HEK293 (cell line): Measurements from ENCODE around the gene BHLHE41.

Experiments
- CTCF ChIA-PET: fragments of 350-600 bp; formaldehyde crosslinking; extraction: SDS; loops from one replicate; lab custom pipeline; 2021; ENCODE audit warnings: antibody characterized with exemption; lab: Yijun Ruan, JAX
- POLR2A ChIA-PET: fragments of 300-600 bp; formaldehyde crosslinking; extraction: SDS; loops from one replicate; lab custom pipeline; 2020; ENCODE audit warnings: antibody characterized with exemption, inconsistent platforms; lab: Yijun Ruan, JAX
- H3K27ac ChIP-seq: fragments of 200-500 bp; sonication (Bioruptor generic); 2 replicates; pipeline ENCODE4 v1.5.1; 2014; ENCODE audit warnings: low read depth, low read length, control low read depth, inconsistent platforms; ENCODE audit errors: extremely low read depth
- H3K36me3 ChIP-seq, 2 experiments: fragments of 200-500 bp in 1 of 2; sonication (Bioruptor generic) in 1 of 2; 1 replicate in 1 of 2; 2 replicates in 1 of 2; pipeline ENCODE4 v1.5.1; 2014 to 2017; ENCODE audit warnings: inconsistent platforms in 2 of 2, low read length in 2 of 2; ENCODE audit not compliant: control insufficient read depth in 2 of 2, insufficient read depth in 1 of 2
- H3K4me1 ChIP-seq: fragments of 200-500 bp; sonication (Bioruptor generic); 2 replicates; pipeline ENCODE4 v1.5.1; 2014; ENCODE audit warnings: mild to moderate bottlenecking, low read length, inconsistent platforms; ENCODE audit not compliant: control insufficient read depth, insufficient read depth
- H3K4me3 ChIP-seq: 2 replicates; pipeline ENCODE4 v1.5.1; 2011; ENCODE audit warnings: low read depth, mild to moderate bottlenecking, control low read depth, low read length, moderate library complexity
- H3K9me3 ChIP-seq: fragments of 200-500 bp; sonication (Bioruptor generic); 2 replicates; pipeline ENCODE4 v1.5.1; 2014; ENCODE audit warnings: low read depth, low read length, inconsistent platforms; ENCODE audit not compliant: control insufficient read depth, insufficient read depth
- GLIS2 ChIP-seq: fragments of 450-650 bp; formaldehyde crosslinking; IDR thresholded peaks from 2 replicates; pipeline ENCODE4 v1.5.1; 2016; ENCODE audit warnings: missing biosample characterization, missing genetic modification characterization
- HIC1 ChIP-seq: fragments of 450-650 bp; formaldehyde crosslinking; IDR thresholded peaks from 2 replicates; pipeline ENCODE4 v1.5.1; 2016; ENCODE audit warnings: missing biosample characterization, missing genetic modification characterization
- IKZF3 ChIP-seq: fragments of 450-650 bp; IDR thresholded peaks from 2 replicates; pipeline ENCODE4 v1.5.0; 2018; ENCODE audit warnings: missing biosample characterization, mild to moderate bottlenecking, missing genetic modification characterization, moderate library complexity
- SALL2 ChIP-seq: fragments of 450-650 bp; formaldehyde crosslinking; IDR thresholded peaks from 2 replicates; pipeline ENCODE4 v1.5.0; 2017; ENCODE audit warnings: missing biosample characterization, mild to moderate bottlenecking, missing genetic modification characterization, borderline replicate concordance
- SP2 ChIP-seq: fragments of 450-650 bp; formaldehyde crosslinking; IDR thresholded peaks from 2 replicates; pipeline ENCODE4 v1.5.1; 2016; ENCODE audit warnings: missing biosample characterization, missing genetic modification characterization
- ZBTB11 ChIP-seq: fragments of 450-650 bp; formaldehyde crosslinking; conservative IDR thresholded peaks from 2 replicates; pipeline ENCODE4 v1.5.1; 2016; ENCODE audit warnings: low read depth, missing biosample characterization, missing genetic modification characterization
- ZBTB20 ChIP-seq: fragments of 450-650 bp; formaldehyde crosslinking; IDR thresholded peaks from 2 replicates; pipeline ENCODE4 v1.5.1; 2016; ENCODE audit warnings: missing biosample characterization, missing genetic modification characterization
- ZBTB44 ChIP-seq: fragments of 450-650 bp; IDR thresholded peaks from 2 replicates; pipeline ENCODE4 v1.5.1; 2018; ENCODE audit warnings: missing biosample characterization, mild to moderate bottlenecking, missing genetic modification characterization
- ZFHX2 ChIP-seq: fragments of 450-650 bp; formaldehyde crosslinking; conservative IDR thresholded peaks from 2 replicates; pipeline ENCODE4 v1.5.1; 2016; ENCODE audit warnings: missing biosample characterization, missing genetic modification characterization
- ZNF138 ChIP-seq: fragments of 450-650 bp; formaldehyde crosslinking; IDR thresholded peaks from 2 replicates; pipeline ENCODE4 v1.5.1; 2016; ENCODE audit warnings: missing biosample characterization, missing genetic modification characterization, borderline replicate concordance
- ZNF148 ChIP-seq: fragments of 450-650 bp; formaldehyde crosslinking; IDR thresholded peaks from 2 replicates; pipeline ENCODE4 v1.5.0; 2017; ENCODE audit warnings: missing biosample characterization, missing genetic modification characterization, borderline replicate concordance
- ZNF26 ChIP-seq: fragments of 450-650 bp; formaldehyde crosslinking; IDR thresholded peaks from 2 replicates; pipeline ENCODE4 v1.5.1; 2016; ENCODE audit warnings: missing biosample characterization, missing genetic modification characterization
- ZNF266 ChIP-seq: fragments of 450-650 bp; formaldehyde crosslinking; IDR thresholded peaks from 2 replicates; pipeline ENCODE4 v1.5.1; 2016; ENCODE audit warnings: missing biosample characterization, missing genetic modification characterization, low read depth
- ZNF335 ChIP-seq: fragments of 450-650 bp; formaldehyde crosslinking; conservative IDR thresholded peaks from 2 replicates; pipeline ENCODE4 v1.5.1; 2016; ENCODE audit warnings: missing biosample characterization, missing genetic modification characterization
- ZNF555 ChIP-seq: fragments of 450-650 bp; formaldehyde crosslinking; conservative IDR thresholded peaks from 2 replicates; pipeline ENCODE4 v1.5.1; 2017; ENCODE audit warnings: missing biosample characterization, mild to moderate bottlenecking, missing genetic modification characterization, inconsistent platforms
- ZNF580 ChIP-seq: fragments of 450-650 bp; formaldehyde crosslinking; IDR thresholded peaks from 2 replicates; pipeline ENCODE4 v1.5.1; 2016; ENCODE audit warnings: missing biosample characterization, missing genetic modification characterization
- ZNF600 ChIP-seq: fragments of 450-650 bp; formaldehyde crosslinking; IDR thresholded peaks from 2 replicates; pipeline ENCODE4 v1.5.1; 2016; ENCODE audit warnings: missing biosample characterization, missing genetic modification characterization
- ZNF621 ChIP-seq: fragments of 450-650 bp; formaldehyde crosslinking; IDR thresholded peaks from 2 replicates; pipeline ENCODE4 v1.5.1; 2017; ENCODE audit warnings: missing biosample characterization, missing genetic modification characterization
- ZNF768 ChIP-seq: fragments of 450-650 bp; formaldehyde crosslinking; IDR thresholded peaks from 2 replicates; pipeline ENCODE4 v1.5.1; 2018; ENCODE audit warnings: missing biosample characterization, mild to moderate bottlenecking, missing genetic modification characterization
- ZNF830 ChIP-seq: fragments of 450-650 bp; IDR thresholded peaks from 2 replicates; pipeline ENCODE4 v1.5.0; 2018; ENCODE audit warnings: missing biosample characterization, missing genetic modification characterization, low read depth, mild to moderate bottlenecking, moderate library complexity

The BHLHE41 gene

GRCh38 chr12:26122061-26122680 is 2.7 kb downstream of the BHLHE41 start:
- H3K4me3 ChIP-seq, result peak overlapping the region; percentile 63
- peaks cover 11% of the 10 kb centered on the region; the same call in 1 of the 2 replicates for H3K4me1 ChIP-seq
- POLR2A ChIA-PET, result interaction anchor here (2.2 kb wide), 1 partner anchor 8 kb away, joined by 8 read pairs; no protein-coding TSS in a partner anchor
- TF ChIP-seq SP2 (tag by site-specific recombination), result 0 out of 2 replicates have a peak, but pooled peaks have one; percentile 10
- no peak for TF ChIP-seq ZNF26
- peak; percentile 27; the same call in 1 of the 2 replicates for TF ChIP-seq GLIS2
- TF ChIP-seq ZFHX2 (tag by site-specific recombination), result peak; percentile 47
- no peak for TF ChIP-seq ZNF621 (tag by site-specific recombination)
- no peak for TF ChIP-seq ZNF148 (tag by site-specific recombination)
- TF ChIP-seq ZNF138 (tag by site-specific recombination), result no peak
- no peak for TF ChIP-seq ZNF555 (tag by site-specific recombination)
- no peak for TF ChIP-seq ZNF768 (tag by site-specific recombination)
- TF ChIP-seq ZBTB11 (tag by site-specific recombination), result 0 out of 2 replicates have a peak, but pooled peaks have one; percentile 9
- no peak for TF ChIP-seq ZNF266 (tag by site-specific recombination)
- TF ChIP-seq ZNF830, result no peak
- no peak for TF ChIP-seq SALL2 (tag by site-specific recombination)
- CTCF ChIA-PET, result interaction anchor here (0.6 to 3.9 kb wide), 14 partner anchors 13 to 530 kb away, joined by 3 to 21 read pairs (median 4); no protein-coding TSS in a partner anchor
- no peaks in the 10 kb centered on the region for H3K36me3 ChIP-seq
- peak overlapping the region; percentile 86; the same call in 1 of the 2 replicates for H3K27ac ChIP-seq
- no peaks in the 10 kb centered on the region for H3K9me3 ChIP-seq

- CTCF ChIA-PET, result interaction anchor here (0.6 to 3.9 kb wide), 14 partner anchors 13 to 530 kb away, joined by 3 to 21 read pairs (median 4); no protein-coding TSS in a partner anchor
- Histone ChIP-seq H3K9me3 (no peaks in the 10 kb centered on the region), H3K4me3 (peak overlapping the region; percentile 63), H3K36me3 (no peaks in the 10 kb centered on the region), H3K27ac (peak overlapping the region; percentile 86; the same call in 1 of the 2 replicates), H3K4me1 (peaks cover 12% of the 10 kb centered on the region; the same call in 1 of the 2 replicates)
- POLR2A ChIA-PET, result no interaction called here
- TF ChIP-seq ZNF600 (tag by site-specific recombination), result peak; percentile 55
- TF ChIP-seq HIC1 (tag by site-specific recombination), result no peak
- 0 out of 2 replicates have a peak, but pooled peaks have one; percentile 18 for TF ChIP-seq ZBTB20 (tag by site-specific recombination)
- peak; percentile 25; the same call in 1 of the 2 replicates for TF ChIP-seq ZBTB44 (tag by site-specific recombination)
- no peak for TF ChIP-seq ZNF580 (tag by site-specific recombination)
- TF ChIP-seq IKZF3, result peak; percentile 61; the same call in 1 of the 2 replicates
- TF ChIP-seq ZNF335 (tag by site-specific recombination), result peak; percentile 66
These were observed 3.3 kb downstream of the BHLHE41 start for GRCh38 chr12:26121323-26122060.
